Lower leg skin (tissue), 4 donors: ENCODE measurements around the gene GBF1. TPM values are rescaled to one million over a fixed set of nuclear protein-coding genes. Genes with fewer than 3 reads are reported as not detected.

Experiments
- DNase-seq, 2 donors: peaks; one replicate each; pipeline ENCODE4 v3.0.0-alpha.2; 2019; ENCODE audit warnings: low spot score in 2 of 2
- H3K4me3 ChIP-seq: fragments of 200-600 bp; sonication (generic); 2 replicates; pipeline ENCODE4 v1.5.1; 2017; ENCODE audit warnings: mild to moderate bottlenecking, low read depth; ENCODE audit not compliant: poor library complexity, severe bottlenecking
- POLR2A ChIP-seq, 2 donors: fragments of 450-650 bp; IDR thresholded peaks; one replicate each; pipeline ENCODE4 v1.6.1; 2016 to 2017; ENCODE audit warnings: antibody characterized with exemption in 2 of 2, mild to moderate bottlenecking in 1 of 2, moderate library complexity in 1 of 2
- WGBS, 2 donors: methylation state at CpG; one replicate each; pipeline ENCODE4 v1.1.5; 2018; 5-methylcytosine and 5-hydroxymethylcytosine counted together
- intact Hi-C: fragments of 100-400 bp; cut with DNase I; formaldehyde crosslinking; loops from one replicate; pipeline ENCODE4 v1.15.0; 2023; ENCODE audit warnings: low total_unique reads
- total RNA-seq, 4 donors: library from RNA; depleted of rRNA; stranded (reverse); fragments of >200 nt; gene quantifications; one replicate each; pipeline ENCODE4 v1.1.0, GENCODE V29; 2016
- TF ChIP-seq, protein P1 (sequence below), 3 donors: fragments of 450-650 bp; IDR thresholded peaks; one replicate each; pipeline ENCODE4 v1.5.1; 2016; ENCODE audit warnings: antibody characterized with exemption in 3 of 3, mild to moderate bottlenecking in 3 of 3, moderate library complexity in 2 of 3

Gene GBF1
- total RNA-seq, 4 donors from 2014 or later, result 30.1 to 42.6 (median 39.1) TPM

DNA sequence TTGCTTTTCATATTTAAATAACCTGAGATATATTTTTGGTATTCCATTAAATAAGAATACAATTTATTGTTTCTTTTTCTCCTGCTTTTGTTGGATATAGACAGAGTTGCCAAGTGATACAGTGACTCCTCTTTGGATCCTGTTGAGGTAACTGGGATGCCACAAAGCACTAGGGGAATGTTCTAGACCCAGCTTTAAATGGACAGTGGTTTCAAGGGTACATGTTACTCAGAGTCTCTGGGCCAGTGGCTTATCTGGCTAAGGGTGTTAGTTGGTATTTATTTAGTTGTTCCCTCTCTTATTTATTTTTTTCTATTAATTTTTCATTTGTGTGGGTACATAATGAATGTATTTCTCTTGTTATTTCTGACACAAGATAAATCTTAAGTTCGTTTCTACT is 9.1 kb downstream of the GBF1 start:
- WGBS, 2 donors, result 60 to 81% methylated on average over 1 of the region's 1 CpG
- no peak for TF ChIP-seq POLR2A (IDR thresholded peaks at IDR 0.05)
- TF ChIP-seq, protein P1, sequence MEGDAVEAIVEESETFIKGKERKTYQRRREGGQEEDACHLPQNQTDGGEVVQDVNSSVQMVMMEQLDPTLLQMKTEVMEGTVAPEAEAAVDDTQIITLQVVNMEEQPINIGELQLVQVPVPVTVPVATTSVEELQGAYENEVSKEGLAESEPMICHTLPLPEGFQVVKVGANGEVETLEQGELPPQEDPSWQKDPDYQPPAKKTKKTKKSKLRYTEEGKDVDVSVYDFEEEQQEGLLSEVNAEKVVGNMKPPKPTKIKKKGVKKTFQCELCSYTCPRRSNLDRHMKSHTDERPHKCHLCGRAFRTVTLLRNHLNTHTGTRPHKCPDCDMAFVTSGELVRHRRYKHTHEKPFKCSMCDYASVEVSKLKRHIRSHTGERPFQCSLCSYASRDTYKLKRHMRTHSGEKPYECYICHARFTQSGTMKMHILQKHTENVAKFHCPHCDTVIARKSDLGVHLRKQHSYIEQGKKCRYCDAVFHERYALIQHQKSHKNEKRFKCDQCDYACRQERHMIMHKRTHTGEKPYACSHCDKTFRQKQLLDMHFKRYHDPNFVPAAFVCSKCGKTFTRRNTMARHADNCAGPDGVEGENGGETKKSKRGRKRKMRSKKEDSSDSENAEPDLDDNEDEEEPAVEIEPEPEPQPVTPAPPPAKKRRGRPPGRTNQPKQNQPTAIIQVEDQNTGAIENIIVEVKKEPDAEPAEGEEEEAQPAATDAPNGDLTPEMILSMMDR (IDR thresholded peaks at IDR 0.05), result no peak
- no peak overlapping the region for H3K4me3 ChIP-seq
- intact Hi-C loops, result loop anchor here (10.0 kb wide), 1 partner anchor 220 kb away; no protein-coding TSS in a partner anchor
- no peak for DNase-seq

DNA sequence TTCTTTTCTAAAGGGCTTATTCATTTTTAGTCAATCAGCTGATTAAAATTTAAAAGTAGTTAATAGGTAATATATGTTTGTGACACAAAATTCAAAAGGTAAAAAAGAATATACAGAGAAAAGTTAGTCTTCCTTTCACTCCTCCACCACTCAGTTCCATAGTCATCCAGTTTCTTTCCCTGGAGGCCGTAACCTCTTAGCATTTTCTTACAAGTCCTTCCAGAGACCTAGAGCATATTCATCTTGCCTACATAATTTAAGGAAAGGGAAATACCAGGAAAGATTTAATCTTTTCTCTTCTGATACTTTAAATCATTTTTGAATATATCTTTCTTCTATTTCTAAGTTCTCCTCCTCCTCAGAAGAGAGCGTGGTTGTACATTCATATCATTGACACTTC is 10.1 kb downstream of the GBF1 start:
- no peak for TF ChIP-seq POLR2A (IDR thresholded peaks at IDR 0.05)
- TF ChIP-seq, protein P1 (IDR thresholded peaks at IDR 0.05), result no peak
- no peak overlapping the region for H3K4me3 ChIP-seq
- intact Hi-C loops, result loop anchor here (10.0 kb wide), 1 partner anchor 219 kb away; no protein-coding TSS in a partner anchor
- no peak for DNase-seq
- 95 to 96% methylated on average over 2 of the region's 2 CpGs for WGBS, 2 donors

DNA sequence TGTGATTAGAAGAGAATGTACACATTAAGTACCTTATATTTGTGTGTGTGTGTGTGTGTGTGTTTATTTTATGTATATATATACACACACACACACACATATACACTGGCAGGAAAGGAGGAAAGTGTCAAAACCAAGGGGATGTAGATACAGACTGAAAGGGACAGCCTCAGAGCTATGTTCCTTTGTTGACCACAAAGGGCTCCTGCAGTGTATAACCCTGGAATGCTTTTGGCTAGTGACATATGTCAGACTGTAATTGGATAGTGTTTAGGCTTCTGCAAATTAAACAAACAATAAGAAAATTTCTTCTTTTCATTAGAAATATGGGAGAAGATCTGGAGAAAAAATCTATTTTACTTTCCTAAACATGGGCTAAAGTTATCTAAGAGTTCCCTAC is 15.9 kb downstream of the GBF1 start:
- no peak for TF ChIP-seq POLR2A (IDR thresholded peaks at IDR 0.05)
- TF ChIP-seq, protein P1 (IDR thresholded peaks at IDR 0.05), result no peak
- DNase-seq, result no peak
- no peak overlapping the region for H3K4me3 ChIP-seq
- intact Hi-C loops, result no loop called here

DNA sequence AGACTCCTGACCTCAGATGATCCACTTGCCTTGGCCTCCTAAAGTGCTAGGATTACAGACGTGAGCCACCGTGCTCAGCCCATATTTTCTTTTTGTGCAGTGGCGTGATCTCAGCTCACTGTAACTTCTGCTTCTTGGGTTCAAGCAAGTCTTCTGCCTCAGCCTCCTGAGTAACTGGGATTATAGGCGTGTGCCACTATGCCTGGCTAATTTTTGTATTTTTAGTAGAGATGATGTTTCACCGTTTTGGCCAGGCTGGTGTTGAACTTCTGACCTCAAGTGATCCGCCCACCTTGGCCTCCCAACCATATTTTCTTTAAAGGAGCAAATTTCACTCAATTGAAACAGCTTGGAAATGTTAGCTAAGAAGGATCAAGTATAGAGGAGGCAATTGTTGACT is 16.5 kb downstream of the GBF1 start:
- intact Hi-C loops, result no loop called here
- no peak for DNase-seq
- WGBS, 2 donors, result 64 to 69% methylated on average over 6 of the region's 6 CpGs

DNA sequence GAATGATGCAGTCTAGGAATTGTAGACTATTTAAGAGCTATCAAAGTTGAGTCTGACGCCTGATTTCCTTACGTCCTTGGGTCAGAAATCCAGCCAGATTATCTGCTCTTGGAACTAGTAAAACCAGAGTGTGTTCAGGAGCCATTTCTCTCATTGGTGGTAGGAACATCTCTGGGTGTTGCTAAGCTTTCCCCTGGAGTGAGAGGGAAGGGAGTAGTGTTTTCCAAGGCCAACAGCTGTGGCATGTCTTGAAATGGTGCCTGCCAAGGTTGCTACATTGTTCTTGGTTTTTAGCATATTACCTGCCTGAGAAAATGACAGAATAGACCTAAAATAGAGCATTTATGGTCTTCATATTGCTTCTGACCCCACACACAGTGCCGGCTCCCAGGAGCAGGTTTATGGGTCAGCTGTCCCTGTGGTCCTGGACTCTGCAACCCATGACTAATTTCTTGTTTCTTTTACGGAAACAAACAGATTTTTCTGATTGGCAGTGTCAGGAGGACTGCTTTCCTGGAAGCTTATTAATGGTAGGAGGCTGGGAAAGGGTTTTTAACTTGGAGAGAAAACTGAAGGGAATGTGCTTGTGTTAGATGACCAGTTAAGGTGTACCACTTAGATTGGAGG is 17.5 kb downstream of the GBF1 start:
- intact Hi-C loops, result no loop called here
- TF ChIP-seq POLR2A (IDR thresholded peaks at IDR 0.05), result no peak
- TF ChIP-seq, protein P1 (IDR thresholded peaks at IDR 0.05), result no peak

More for the DNA sequence above, 16.5 kb downstream of the GBF1 start:
- no peak overlapping the region for H3K4me3 ChIP-seq
- no peak for TF ChIP-seq POLR2A (IDR thresholded peaks at IDR 0.05)

DNA sequence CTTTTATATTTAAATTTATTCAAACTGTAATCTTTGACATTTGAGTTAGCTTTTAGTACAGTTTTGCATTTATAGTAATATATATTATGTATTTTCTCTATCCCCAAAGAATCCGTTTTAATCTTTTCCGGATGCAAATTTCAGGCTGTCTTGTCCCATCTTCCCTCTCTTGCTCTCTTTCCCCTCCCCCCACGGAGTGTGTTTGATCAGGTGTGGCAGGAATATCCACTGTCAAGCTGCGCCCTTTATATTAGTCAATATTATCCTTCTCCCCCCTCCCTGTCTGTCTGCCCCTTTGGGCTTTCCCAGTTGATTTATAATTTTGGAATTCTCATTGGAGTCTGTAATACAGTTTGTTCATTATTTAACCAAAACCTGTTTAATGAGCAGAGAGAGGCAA is 19.0 kb downstream of the GBF1 start:
- no peak overlapping the region for H3K4me3 ChIP-seq
- intact Hi-C loops, result no loop called here
- TF ChIP-seq POLR2A (IDR thresholded peaks at IDR 0.05), result no peak
- TF ChIP-seq, protein P1 (IDR thresholded peaks at IDR 0.05), result no peak
- 84 to 87% methylated on average over 4 of the region's 4 CpGs for WGBS, 2 donors
- DNase-seq, result no peak

More for the DNA sequence above, 17.5 kb downstream of the GBF1 start:
- WGBS, 2 donors, result 70 to 73% methylated on average over 4 of the region's 4 CpGs
- no peak overlapping the region for H3K4me3 ChIP-seq
- DNase-seq, result no peak
